Heart right ventricle (tissue), 16 donors: ENCODE measurements around the gene CAPN13. TPM values are rescaled to one million over a fixed set of nuclear protein-coding genes. Genes with fewer than 3 reads are reported as not detected.

ENCODE experiments used
- ATAC-seq, 8 donors: fragments of 200-7000 bp; cut with Tn5 transposase; one replicate each; pipeline ENCODE4 v1.9.1; 2020; ENCODE audit warnings: mild to moderate bottlenecking in 8 of 8, moderate library complexity in 8 of 8, moderate number of reproducible peaks in 1 of 8
- DNase-seq, 2 donors: peaks; one replicate each; pipeline ENCODE4 v3.0.0-alpha.2; 2020
- H3K27ac ChIP-seq, 10 donors: fragments of 200-600 bp; sonication (generic) in 2 of 10; one replicate each; pipeline versions ENCODE4 v1.5.0 to v1.8.0; 2020 to 2022; ENCODE audit warnings: mild to moderate bottlenecking in 3 of 10
- H3K27me3 ChIP-seq, 7 donors: fragments of 200-600 bp; one replicate each; pipeline ENCODE4 v1.8.0; 2021 to 2022; ENCODE audit warnings: mild to moderate bottlenecking in 2 of 7
- H3K36me3 ChIP-seq, 9 donors: fragments of 200-600 bp; sonication (generic) in 1 of 9; one replicate each; pipeline versions ENCODE4 v1.5.0 to v1.8.0; 2020 to 2022; ENCODE audit warnings: mild to moderate bottlenecking in 2 of 9
- H3K4me1 ChIP-seq, 9 donors: fragments of 200-600 bp; sonication (generic) in 1 of 9; one replicate each; pipeline versions ENCODE4 v1.5.0 to v1.8.0; 2020 to 2022; ENCODE audit warnings: mild to moderate bottlenecking in 4 of 9
- H3K4me3 ChIP-seq, 10 donors: fragments of 200-600 bp; sonication (generic) in 2 of 10; one replicate each; pipeline versions ENCODE4 v1.5.0 to v1.8.0; 2020 to 2022; ENCODE audit warnings: mild to moderate bottlenecking in 7 of 10, moderate library complexity in 2 of 10
- H3K9me3 ChIP-seq, 11 donors: fragments of 200-600 bp in 10 of 11; sonication (generic) in 2 of 11; one replicate each; pipeline versions ENCODE4 v1.5.0 to v1.8.0; 2013 to 2022; ENCODE audit warnings: mild to moderate bottlenecking in 2 of 11, control low read depth in 1 of 11, moderate library complexity in 1 of 11
- WGBS, 2 donors: extraction: QIAGEN DNeasy Blood & Tissue Kit; methylation state at CpG; one replicate each; pipeline ENCODE4 v1.1.7; 2013; ENCODE audit warnings: inconsistent platforms in 1 of 2; 5-methylcytosine and 5-hydroxymethylcytosine counted together
- intact Hi-C, 10 donors: fragments of 100-400 bp; cut with DNase I; formaldehyde crosslinking; loops; one replicate each; pipeline versions ENCODE4 v1.11.1 to v1.14.2; 2022
- polyA plus RNA-seq, 2 donors: library from polyadenylated mRNA; stranded (reverse); fragments of 200-250 nt; gene quantifications; one replicate each; pipeline ENCODE4 v1.2.3, GENCODE V29; 2013
- total RNA-seq, 10 donors: library from RNA; stranded (reverse); fragmentation: NEBNext Ultra II Directional in 3 of 10; extraction: Animal tissue kit (Norgen Biotek cat#: 25700) in 3 of 10; gene quantifications; one replicate each; pipeline versions ENCODE4 v1.2.1 to v1.2.4, GENCODE V29; 2021 to 2023
- TF ChIP-seq, protein P1 (sequence below), 9 donors: fragments of 200-600 bp; sonication (generic) in 2 of 9; IDR thresholded peaks; one replicate each; pipeline versions ENCODE4 v1.5.0 to v1.8.0; 2021 to 2022; ENCODE audit warnings: antibody characterized with exemption in 9 of 9, mild to moderate bottlenecking in 5 of 9, moderate library complexity in 1 of 9
- donor health status: Arrhythmogenic right ventricular cardiomyopathy.
- donor health status: ischemic (EF 13 %, LVEDD 7.1; RV severe dilation, severe dysfunction).
- donor health status: healthy with polysubstance abuse.
- donor health status: DM: no; HTN: yes; CAD: no.
- donor health status: DM: no; HTN: no; CAD: no.
- donor health status: ischemic (EF 25% LVEDD 6.9; RV normal size, moderate dysfunction).
- donor health status: ischemic (EF 25% LVEDD 5.7; RV mildly dilated, moderate dysfunction).
- donor health status: healthy.
- donor health status: DM: yes; HTN: yes; CAD: no.
- donor health status: Ischemic cardiomyopathy.
- donor health status: ischemic (EF 35%, LVEDD 5.7; RV mildly dilated, moderate dysfunction).
- donor health status: nonischemic (EF 11% LVEDD 7.7; RV severe dilation, severe dysfunction).
- donor health status: DM: yes; HTN: yes; CAD: no.
- donor health status: PGD.
- donor health status: ischemic (EF 29% LVEDD 5.4; RV normal size, mild dysfunction).
- donor health status: nonischemic (EF 23%, LVEDD 6.1; RV moderate dilation, normal function).

Gene CAPN13
- total and polyA plus RNA-seq, 12 donors, result 0.09 TPM; not detected in 11

DNA sequence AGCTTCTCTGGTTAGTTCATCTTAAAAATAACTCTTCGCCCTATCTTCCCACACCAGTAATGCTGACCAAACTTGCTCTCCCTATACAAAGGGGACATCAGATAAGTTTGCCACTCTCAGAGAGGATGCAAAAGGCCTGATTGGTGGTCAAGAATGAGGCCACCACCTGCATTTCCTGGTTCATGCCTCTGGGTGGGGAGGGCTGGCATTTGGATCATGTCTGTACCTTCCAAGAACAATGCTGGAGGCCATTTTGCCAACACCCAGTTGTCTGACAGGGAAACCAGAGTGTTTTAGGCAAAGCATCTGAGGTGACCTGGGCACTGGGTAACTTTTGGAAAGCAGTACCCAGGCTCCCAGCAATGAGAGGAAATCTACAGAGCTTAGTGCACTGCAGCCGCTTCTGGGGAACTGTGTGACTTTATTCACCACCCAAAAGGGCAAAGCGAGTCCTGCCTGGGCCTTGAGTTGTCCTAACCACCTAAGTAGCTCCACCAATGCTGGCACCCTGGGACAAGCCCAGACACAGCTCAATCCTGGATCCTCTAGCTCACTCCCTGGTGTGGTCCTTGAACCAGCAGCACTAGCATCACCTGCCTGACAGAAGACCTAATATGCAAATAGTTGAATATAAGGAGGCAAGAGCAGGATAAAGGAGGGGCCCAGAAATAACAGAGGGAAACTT is 35.1 kb downstream of the CAPN13 start:
- Histone ChIP-seq H3K27ac (no peak overlapping the region), H3K4me1 (peaks cover 0 to 4% (median 0%) of the 10 kb centered on the region in 9 donors), H3K4me3 (no peak overlapping the region), H3K27me3 (peaks cover 0 to 33% (median 8%) of the 10 kb centered on the region in 7 donors), H3K36me3 (no peaks in the 10 kb centered on the region), H3K9me3 (no peaks in the 10 kb centered on the region)
- intact Hi-C loops, result no loop called here
- ATAC-seq (no peak), DNase-seq (no peak)
- TF ChIP-seq, protein P1, sequence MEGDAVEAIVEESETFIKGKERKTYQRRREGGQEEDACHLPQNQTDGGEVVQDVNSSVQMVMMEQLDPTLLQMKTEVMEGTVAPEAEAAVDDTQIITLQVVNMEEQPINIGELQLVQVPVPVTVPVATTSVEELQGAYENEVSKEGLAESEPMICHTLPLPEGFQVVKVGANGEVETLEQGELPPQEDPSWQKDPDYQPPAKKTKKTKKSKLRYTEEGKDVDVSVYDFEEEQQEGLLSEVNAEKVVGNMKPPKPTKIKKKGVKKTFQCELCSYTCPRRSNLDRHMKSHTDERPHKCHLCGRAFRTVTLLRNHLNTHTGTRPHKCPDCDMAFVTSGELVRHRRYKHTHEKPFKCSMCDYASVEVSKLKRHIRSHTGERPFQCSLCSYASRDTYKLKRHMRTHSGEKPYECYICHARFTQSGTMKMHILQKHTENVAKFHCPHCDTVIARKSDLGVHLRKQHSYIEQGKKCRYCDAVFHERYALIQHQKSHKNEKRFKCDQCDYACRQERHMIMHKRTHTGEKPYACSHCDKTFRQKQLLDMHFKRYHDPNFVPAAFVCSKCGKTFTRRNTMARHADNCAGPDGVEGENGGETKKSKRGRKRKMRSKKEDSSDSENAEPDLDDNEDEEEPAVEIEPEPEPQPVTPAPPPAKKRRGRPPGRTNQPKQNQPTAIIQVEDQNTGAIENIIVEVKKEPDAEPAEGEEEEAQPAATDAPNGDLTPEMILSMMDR (IDR thresholded peaks at IDR 0.05), result no peak
- 93 to 96% methylated on average over 3 of the region's 3 CpGs for WGBS, 2 donors

DNA sequence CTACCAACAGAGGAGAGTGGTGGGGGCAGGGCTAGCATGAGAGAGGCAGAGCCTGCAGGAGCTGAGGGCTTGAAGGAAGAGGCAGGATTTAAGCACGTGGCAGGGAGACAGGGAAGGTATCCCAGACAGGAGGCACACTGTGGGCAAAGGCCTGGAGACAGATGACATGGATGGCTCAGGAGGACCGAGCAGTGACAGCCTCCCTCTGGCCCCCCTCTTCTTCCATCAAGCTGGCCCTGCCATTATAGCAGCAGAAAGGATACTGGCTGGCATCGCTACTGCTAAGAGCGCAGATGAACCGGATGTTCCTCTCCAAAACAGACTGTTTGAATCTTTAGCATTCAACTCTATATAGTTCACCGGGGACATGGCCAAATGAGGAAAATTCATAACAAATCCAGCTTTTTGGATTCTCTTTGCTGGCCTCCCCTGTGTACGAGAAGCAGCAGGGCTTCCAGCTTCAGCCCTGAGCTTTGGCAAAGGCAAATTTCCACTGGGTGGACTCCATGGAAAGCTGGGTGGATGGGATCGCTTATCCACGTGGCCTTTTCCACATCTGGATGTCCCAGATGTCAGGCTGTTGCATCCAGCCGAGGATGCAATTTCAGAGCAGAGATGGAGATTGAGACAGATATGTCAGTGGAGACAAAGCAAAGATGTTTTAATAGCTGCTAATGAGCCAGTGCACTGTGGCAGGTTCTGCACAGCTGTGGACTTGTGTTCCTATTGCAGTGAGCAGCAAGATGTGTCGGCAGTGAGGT is 36.2 kb downstream of the CAPN13 start:
- Histone ChIP-seq H3K9me3 (no peaks in the 10 kb centered on the region), H3K27me3 (peaks cover 0 to 33% (median 10%) of the 10 kb centered on the region in 7 donors), H3K4me3 (no peak overlapping the region), H3K36me3 (no peaks in the 10 kb centered on the region), H3K27ac (no peak overlapping the region), H3K4me1 (peaks cover 0 to 4% (median 0%) of the 10 kb centered on the region in 9 donors)
- intact Hi-C loops, result no loop called here
- no peak for DNase-seq
- no peak for ATAC-seq
- TF ChIP-seq, protein P1 (IDR thresholded peaks at IDR 0.05), result no peak
- WGBS, 2 donors, result 80% methylated on average over 11 of the region's 11 CpGs

DNA sequence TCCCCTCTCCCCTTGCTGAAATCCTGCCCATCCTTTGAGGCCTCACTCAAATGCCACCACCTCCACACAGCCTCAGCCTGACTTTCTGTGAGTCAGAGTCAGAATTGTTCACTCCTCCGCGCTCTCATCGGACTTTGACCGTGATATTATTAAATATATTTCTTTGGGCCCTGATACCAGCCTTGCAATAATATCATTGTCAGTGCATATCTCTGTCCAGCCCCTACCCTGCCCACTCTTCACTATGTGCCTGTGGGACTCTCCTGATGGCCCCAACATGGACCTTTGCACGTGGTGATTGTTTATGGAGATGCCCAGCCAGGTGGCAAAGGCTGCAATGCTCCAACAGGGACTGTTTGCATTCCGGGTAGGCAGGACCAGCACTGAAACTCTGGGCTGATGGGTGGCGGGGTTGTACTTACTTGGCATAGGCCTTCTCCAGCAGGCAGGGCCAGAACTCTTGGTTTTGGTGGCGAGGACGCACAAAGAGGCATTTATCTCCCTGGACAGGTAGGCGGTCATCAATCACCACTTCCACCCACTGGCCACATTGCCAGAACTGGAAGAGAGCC is 37.3 kb downstream of the CAPN13 start:
- TF ChIP-seq, protein P1 (IDR thresholded peaks at IDR 0.05), result no peak
- H3K36me3 ChIP-seq, result no peaks in the 10 kb centered on the region
- H3K27me3 ChIP-seq, result peaks cover 0 to 40% (median 18%) of the 10 kb centered on the region in 7 donors
- 82 to 89% methylated on average over 10 of the region's 10 CpGs for WGBS, 2 donors
- no peak for ATAC-seq
- DNase-seq, result no peak
- no peak overlapping the region for H3K27ac ChIP-seq
- H3K4me3 ChIP-seq, result no peak overlapping the region
- no peaks in the 10 kb centered on the region for H3K9me3 ChIP-seq
- peaks cover 0 to 4% (median 0%) of the 10 kb centered on the region in 9 donors for H3K4me1 ChIP-seq
- intact Hi-C loops, result no loop called here

DNA sequence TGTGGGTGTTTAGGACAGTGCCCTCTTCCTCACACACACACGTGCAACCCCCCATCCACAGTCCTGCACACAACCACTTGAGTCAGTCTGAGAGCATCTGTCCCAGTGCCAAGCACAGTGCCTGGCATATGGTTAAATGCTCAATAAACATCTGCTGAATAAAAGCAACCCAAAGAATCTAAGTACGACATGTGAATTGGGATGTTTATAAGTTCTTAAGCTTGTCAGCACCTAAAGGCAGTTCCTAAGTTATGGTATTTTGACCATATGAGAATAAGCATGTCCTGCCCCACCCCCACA is 37.8 kb downstream of the CAPN13 start:
- TF ChIP-seq, protein P1 (IDR thresholded peaks at IDR 0.05), result no peak
- Histone ChIP-seq H3K9me3 (no peaks in the 10 kb centered on the region), H3K36me3 (no peaks in the 10 kb centered on the region), H3K4me1 (peaks cover 0 to 4% (median 0%) of the 10 kb centered on the region in 9 donors), H3K27ac (no peak overlapping the region), H3K4me3 (no peak overlapping the region), H3K27me3 (peaks cover 0 to 43% (median 24%) of the 10 kb centered on the region in 7 donors)
- no peak for ATAC-seq
- WGBS, 2 donors, result 71 to 76% methylated on average over 2 of the region's 2 CpGs
- intact Hi-C loops, result no loop called here
- DNase-seq, result no peak
